ENCODE results near the gene ANKS1B.

DNA sequence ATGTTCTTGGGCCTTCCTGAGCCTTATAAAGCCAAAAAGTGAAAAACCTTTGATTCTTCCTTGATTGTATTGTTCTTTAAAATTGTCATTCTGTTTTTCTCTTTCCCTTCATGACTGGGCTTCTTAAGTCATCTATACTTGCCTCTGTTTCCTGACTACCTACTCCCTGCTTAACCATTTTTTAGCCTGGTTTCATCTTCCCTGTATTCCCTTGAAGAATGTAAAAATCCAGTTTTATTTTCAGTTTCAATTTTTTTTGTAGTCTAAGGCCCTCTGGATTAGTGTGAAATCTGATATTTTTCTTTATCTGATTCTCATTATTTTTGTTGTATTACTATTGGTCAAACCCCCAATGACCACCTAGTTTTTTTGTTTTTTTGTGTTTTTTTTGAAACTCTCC, 1293.4 kb downstream of the ANKS1B start:
- TF ChIP-seq, protein P1, sequence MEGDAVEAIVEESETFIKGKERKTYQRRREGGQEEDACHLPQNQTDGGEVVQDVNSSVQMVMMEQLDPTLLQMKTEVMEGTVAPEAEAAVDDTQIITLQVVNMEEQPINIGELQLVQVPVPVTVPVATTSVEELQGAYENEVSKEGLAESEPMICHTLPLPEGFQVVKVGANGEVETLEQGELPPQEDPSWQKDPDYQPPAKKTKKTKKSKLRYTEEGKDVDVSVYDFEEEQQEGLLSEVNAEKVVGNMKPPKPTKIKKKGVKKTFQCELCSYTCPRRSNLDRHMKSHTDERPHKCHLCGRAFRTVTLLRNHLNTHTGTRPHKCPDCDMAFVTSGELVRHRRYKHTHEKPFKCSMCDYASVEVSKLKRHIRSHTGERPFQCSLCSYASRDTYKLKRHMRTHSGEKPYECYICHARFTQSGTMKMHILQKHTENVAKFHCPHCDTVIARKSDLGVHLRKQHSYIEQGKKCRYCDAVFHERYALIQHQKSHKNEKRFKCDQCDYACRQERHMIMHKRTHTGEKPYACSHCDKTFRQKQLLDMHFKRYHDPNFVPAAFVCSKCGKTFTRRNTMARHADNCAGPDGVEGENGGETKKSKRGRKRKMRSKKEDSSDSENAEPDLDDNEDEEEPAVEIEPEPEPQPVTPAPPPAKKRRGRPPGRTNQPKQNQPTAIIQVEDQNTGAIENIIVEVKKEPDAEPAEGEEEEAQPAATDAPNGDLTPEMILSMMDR (IDR thresholded peaks at IDR 0.05; ENCODE audit: low read length), result no peak
- TF ChIP-seq EZH2 (IDR thresholded peaks at IDR 0.05; ENCODE audit: borderline replicate concordance, low read length), result no peak

Data from OCI-LY1 (cell line).